OCI-LY7 (cell line): ENCODE data around the gene TTI1. TPM values are rescaled to one million over a fixed set of nuclear protein-coding genes. Genes with fewer than 3 reads are reported as not detected.

ENCODE experiments used
- BruUV-seq: library from RNA; stranded (reverse); fragments of 400-500 nt; replicated peaks from 2 replicates; lab custom pipeline; 2021; lab: Mats Ljungman, UMichigan
- CTCF ChIA-PET: fragments of 300-600 bp; sonication (Branson Sonifier 250); formaldehyde crosslinking; loops from one replicate; lab custom pipeline; 2022; ENCODE audit warnings: antibody characterized with exemption; ENCODE audit not compliant: unreplicated experiment; lab: Charles Lee
- POLR2A ChIA-PET: fragments of 300-600 bp; sonication (Branson Sonifier 250); formaldehyde crosslinking; loops from one replicate; lab custom pipeline; 2022; ENCODE audit warnings: antibody characterized with exemption; lab: Charles Lee
- DNase-seq: peaks from one replicate; pipeline ENCODE4 v3.0.0-alpha.2; 2015; ENCODE audit warnings: low spot score
- H2AFZ ChIP-seq: fragments of 200-600 bp; sonication (generic), shearing (Covaris generic); 2 replicates; pipeline ENCODE4 v1.6.1; 2014; ENCODE audit warnings: mild to moderate bottlenecking, antibody characterized with exemption, low read length, moderate library complexity
- H3K27ac ChIP-seq: fragments of 200-600 bp; sonication (generic); 2 replicates; pipeline ENCODE4 v1.5.1; 2014; ENCODE audit warnings: mixed run types, low read depth, mild to moderate bottlenecking, moderate library complexity, low read length, inconsistent platforms; ENCODE audit not compliant: poor library complexity, severe bottlenecking
- H3K36me3 ChIP-seq: fragments of 200-600 bp; sonication (generic); 2 replicates; pipeline ENCODE4 v1.6.1; 2014; ENCODE audit warnings: mild to moderate bottlenecking, antibody characterized with exemption, low read length, moderate library complexity, mixed read lengths; ENCODE audit not compliant: insufficient read depth
- H3K4me1 ChIP-seq: fragments of 200-600 bp; sonication (generic); 2 replicates; pipeline ENCODE4 v1.5.1; 2014; ENCODE audit warnings: mild to moderate bottlenecking, low read length; ENCODE audit not compliant: insufficient read depth, poor library complexity, severe bottlenecking
- H3K4me2 ChIP-seq: fragments of 200-600 bp; sonication (generic); 2 replicates; pipeline ENCODE4 v1.6.1; 2014; ENCODE audit warnings: mild to moderate bottlenecking, low read length
- H3K4me3 ChIP-seq: fragments of 200-600 bp; sonication (generic); 2 replicates; pipeline ENCODE4 v1.5.1; 2014; ENCODE audit warnings: mild to moderate bottlenecking, low read depth, low read length; ENCODE audit not compliant: poor library complexity, severe bottlenecking
- H3K79me2 ChIP-seq: fragments of 200-600 bp; sonication (generic); 2 replicates; pipeline ENCODE4 v1.6.1; 2016; ENCODE audit warnings: low read depth, mild to moderate bottlenecking, low read length, moderate library complexity, mixed read lengths; ENCODE audit not compliant: insufficient read depth
- H3K9me2 ChIP-seq: fragments of 200-600 bp; sonication (generic); 2 replicates; pipeline ENCODE4 v1.6.1; 2016; ENCODE audit warnings: mild to moderate bottlenecking, low read length, mixed read lengths; ENCODE audit not compliant: insufficient read depth
- H3K9me3 ChIP-seq: fragments of 200-600 bp; sonication (generic); 2 replicates; pipeline ENCODE4 v1.6.1; 2014; ENCODE audit warnings: mild to moderate bottlenecking, mixed run types, low read length, mixed read lengths
- H4K20me1 ChIP-seq: fragments of 200-600 bp; sonication (generic); 2 replicates; pipeline ENCODE4 v1.6.1; 2014; ENCODE audit warnings: mild to moderate bottlenecking, antibody characterized with exemption, low read length, moderate library complexity, mixed read lengths; ENCODE audit not compliant: insufficient read depth
- EZH2phosphoT487 ChIP-seq: fragments of 200-600 bp; sonication (generic); IDR thresholded peaks from 2 replicates; pipeline ENCODE4 v1.6.1; 2018; ENCODE audit warnings: low read depth, borderline replicate concordance, mild to moderate bottlenecking, mixed run types, antibody characterized with exemption, low read length, moderate library complexity, mixed read lengths
- intact Hi-C: fragments of 100-400 bp; cut with micrococcal nuclease; formaldehyde crosslinking; loops from one replicate; pipeline ENCODE4 v1.10.0; 2022; ENCODE audit not compliant: unreplicated experiment
- total RNA-seq, 2 experiments: library from RNA; depleted of rRNA in 1 of 2; stranded (reverse); fragments of >200 nt in 1 of 2; shearing (Covaris generic) in 1 of 2; gene quantifications; 2 replicates each; pipeline ENCODE4 v1.2.3, GENCODE V29; 2014 to 2022
- TF ChIP-seq, protein P1 (sequence below): fragments of 200-600 bp; sonication (generic); conservative IDR thresholded peaks from 2 replicates; pipeline ENCODE4 v1.5.1; 2014; ENCODE audit warnings: mild to moderate bottlenecking, antibody characterized with exemption, low read length, moderate library complexity, mixed read lengths

The TTI1 gene
- total RNA-seq, 2 experiments from 2014 or later = 22.4 to 28.7 TPM

GRCh38 chr20:37999526-38000263, 33.6 kb downstream of the TTI1 start:
- Histone ChIP-seq H3K4me2 (no peak overlapping the region), H3K79me2 (no peaks in the 10 kb centered on the region), H3K27ac (no peak overlapping the region), H4K20me1 (no peaks in the 10 kb centered on the region), H3K36me3 (peaks cover 93% of the 10 kb centered on the region), H3K9me2 (no peaks in the 10 kb centered on the region), H3K4me3 (no peak overlapping the region), H2AFZ (no peak overlapping the region), H3K4me1 (no peaks in the 10 kb centered on the region), H3K9me3 (no peaks in the 10 kb centered on the region)
- intact Hi-C loops = no loop called here
- ChIA-PET CTCF (no interaction called here), POLR2A (interaction anchor here (0.6 kb wide), 1 partner anchor 86 kb away, joined by 8 read pairs; no protein-coding TSS in a partner anchor)
- DNase-seq = no peak
- no peak for TF ChIP-seq EZH2phosphoT487
- TF ChIP-seq, protein P1, sequence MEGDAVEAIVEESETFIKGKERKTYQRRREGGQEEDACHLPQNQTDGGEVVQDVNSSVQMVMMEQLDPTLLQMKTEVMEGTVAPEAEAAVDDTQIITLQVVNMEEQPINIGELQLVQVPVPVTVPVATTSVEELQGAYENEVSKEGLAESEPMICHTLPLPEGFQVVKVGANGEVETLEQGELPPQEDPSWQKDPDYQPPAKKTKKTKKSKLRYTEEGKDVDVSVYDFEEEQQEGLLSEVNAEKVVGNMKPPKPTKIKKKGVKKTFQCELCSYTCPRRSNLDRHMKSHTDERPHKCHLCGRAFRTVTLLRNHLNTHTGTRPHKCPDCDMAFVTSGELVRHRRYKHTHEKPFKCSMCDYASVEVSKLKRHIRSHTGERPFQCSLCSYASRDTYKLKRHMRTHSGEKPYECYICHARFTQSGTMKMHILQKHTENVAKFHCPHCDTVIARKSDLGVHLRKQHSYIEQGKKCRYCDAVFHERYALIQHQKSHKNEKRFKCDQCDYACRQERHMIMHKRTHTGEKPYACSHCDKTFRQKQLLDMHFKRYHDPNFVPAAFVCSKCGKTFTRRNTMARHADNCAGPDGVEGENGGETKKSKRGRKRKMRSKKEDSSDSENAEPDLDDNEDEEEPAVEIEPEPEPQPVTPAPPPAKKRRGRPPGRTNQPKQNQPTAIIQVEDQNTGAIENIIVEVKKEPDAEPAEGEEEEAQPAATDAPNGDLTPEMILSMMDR = no peak
- BruUV-seq = no TSS peak

- no peaks in the 10 kb centered on the region for H4K20me1 ChIP-seq
- H2AFZ ChIP-seq = no peak overlapping the region
- intact Hi-C loops = no loop called here
- H3K4me2 ChIP-seq = no peak overlapping the region
- ChIA-PET POLR2A (no interaction called here), CTCF (no interaction called here)
- BruUV-seq = no TSS peak
- no peaks in the 10 kb centered on the region for H3K4me1 ChIP-seq
- TF ChIP-seq, protein P1 = no peak
- no peak for TF ChIP-seq EZH2phosphoT487
- no peaks in the 10 kb centered on the region for H3K79me2 ChIP-seq
- H3K27ac ChIP-seq = no peak overlapping the region
- DNase-seq = no peak
- H3K9me3 ChIP-seq = no peaks in the 10 kb centered on the region
- H3K36me3 ChIP-seq = peaks cover 93% of the 10 kb centered on the region
- no peak overlapping the region for H3K4me3 ChIP-seq
- no peaks in the 10 kb centered on the region for H3K9me2 ChIP-seq
Measured at GRCh38 chr20:37997516-37997915, 35.7 kb downstream of the TTI1 start.
